Glomerular endothelial cell (primary cell): ENCODE data around the gene FTH1. TPM values are rescaled to one million over a fixed set of nuclear protein-coding genes. Genes with fewer than 3 reads are reported as not detected.

Source experiments
- DNase-seq: peaks from one replicate; pipeline ENCODE4 v3.0.0-alpha.2; 2011; ENCODE audit warnings: low read depth, low spot score; ENCODE audit errors: extremely low read depth
- total RNA-seq: library from RNA; depleted of rRNA; stranded (reverse); fragments of >200 nt; gene quantifications from 2 replicates; pipeline ENCODE4 v1.2.3, GENCODE V29; 2015

The FTH1 gene
- total RNA-seq, 1 donor from 2014 or later = 2,194 TPM

DNA sequence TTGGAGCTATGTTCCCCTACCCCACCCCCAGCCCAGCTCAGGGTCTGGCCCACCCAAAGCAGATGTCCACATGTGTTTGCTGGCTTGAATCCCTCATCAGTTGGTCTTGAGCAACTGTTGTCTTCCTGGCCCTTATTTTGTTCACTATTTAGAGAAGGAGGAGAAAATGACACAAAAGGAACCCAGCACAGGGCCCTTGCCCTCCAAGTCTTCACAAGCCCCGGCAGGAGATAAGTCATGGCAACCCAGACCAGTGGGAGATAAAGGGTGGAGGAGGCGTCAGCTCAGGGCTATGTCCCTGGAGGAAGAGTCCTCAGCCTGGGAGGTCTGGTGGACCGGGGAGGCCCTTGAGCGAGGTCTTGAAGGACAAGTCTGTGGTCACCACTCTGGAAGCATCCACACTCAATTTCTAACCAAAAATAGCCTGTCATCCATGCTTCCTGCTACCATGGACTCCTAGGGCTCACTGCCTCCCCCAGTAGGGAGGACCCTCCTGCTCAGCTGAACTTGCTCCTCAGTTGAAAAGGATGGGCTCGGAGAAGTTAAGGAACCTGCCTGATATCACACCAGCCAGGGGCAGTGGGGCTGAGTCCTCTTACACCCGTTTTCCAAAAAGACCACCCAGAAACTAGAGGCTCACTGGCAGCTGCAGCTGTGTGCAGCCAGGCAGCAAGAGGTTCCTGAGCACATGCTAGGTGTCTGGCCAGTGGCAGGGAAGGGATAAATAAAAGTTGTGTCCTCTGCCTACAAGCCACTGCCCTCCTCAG is 48.3 kb downstream of the FTH1 start:
- no peak for DNase-seq

DNA sequence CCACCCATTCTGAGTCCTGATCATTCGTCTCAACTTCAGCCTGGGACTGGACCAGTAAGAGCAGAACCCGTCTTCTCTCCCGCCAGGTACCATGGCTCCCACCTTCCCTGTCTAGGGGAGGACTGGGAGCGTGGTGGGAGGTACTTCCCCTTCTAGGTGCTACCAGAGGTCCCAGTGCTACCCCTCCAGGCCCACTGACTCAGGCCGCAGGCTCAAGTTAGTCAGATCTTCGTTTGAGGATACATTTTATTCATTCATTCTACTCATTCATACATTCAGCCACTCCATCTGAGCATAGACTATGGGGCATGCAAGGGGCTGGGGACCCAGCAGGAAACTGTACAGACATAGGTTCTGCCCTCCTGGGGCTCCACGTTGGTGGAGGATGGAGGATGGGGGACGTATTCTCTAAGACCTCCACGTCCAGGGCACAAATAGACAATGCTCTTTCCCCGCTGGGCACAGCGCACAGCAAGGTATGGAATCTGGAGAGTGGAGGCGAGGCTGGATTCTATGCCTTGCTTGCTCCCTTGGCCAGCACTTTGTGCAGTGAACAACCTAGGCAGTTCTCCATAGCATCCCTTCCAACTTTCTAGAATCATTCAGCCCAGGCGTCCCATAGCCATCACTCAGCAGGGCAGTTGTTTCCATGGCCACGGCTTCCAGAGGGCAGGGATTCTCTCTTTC is 49.0 kb downstream of the FTH1 start:
- no peak for DNase-seq

DNA sequence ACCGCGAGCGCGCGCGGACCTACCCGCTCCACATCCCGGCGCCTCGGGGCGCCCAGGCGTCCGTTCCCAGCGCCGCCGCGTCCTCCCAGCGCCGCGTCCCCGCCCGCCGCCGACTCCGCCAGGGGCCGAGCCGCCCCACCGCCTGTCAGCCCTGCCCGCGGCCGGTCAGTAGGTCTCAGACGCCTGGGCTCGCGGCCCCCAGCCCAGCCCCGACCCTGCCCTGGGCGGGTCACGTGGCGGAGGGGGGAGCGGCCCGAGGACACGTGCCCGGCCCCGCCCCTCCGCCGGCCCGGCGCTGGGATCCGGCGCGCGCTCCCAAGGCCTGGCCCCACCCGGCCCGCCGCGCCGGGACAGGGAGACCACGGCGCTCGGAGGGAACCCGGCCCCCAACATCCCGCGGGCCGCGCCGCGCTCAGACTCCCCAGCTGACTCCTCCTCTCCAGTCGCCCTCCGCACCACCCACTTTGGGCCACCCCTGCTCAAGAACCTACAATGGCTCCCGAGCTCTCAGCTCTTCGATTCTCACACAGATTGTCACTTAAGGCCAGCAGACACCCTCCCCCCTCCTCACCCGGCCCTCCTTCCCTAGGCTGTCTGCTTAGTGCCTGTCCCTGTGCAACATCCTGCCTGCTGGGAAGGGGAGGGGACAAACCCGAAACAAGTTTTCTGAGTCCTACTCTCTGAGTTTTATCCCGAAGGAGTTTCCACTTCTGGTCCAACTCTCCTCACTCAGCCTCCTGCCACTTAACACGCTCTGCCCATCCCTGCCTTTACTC is 49.9 kb downstream of the FTH1 start, which contains the start of gene RAB3IL1:
TSS of gene RAB3IL1 (minus strand) at position 233 of the 776 bp plus-strand sequence. CDS start at position 34, 199 bp downstream.
- no peak for DNase-seq

DNA sequence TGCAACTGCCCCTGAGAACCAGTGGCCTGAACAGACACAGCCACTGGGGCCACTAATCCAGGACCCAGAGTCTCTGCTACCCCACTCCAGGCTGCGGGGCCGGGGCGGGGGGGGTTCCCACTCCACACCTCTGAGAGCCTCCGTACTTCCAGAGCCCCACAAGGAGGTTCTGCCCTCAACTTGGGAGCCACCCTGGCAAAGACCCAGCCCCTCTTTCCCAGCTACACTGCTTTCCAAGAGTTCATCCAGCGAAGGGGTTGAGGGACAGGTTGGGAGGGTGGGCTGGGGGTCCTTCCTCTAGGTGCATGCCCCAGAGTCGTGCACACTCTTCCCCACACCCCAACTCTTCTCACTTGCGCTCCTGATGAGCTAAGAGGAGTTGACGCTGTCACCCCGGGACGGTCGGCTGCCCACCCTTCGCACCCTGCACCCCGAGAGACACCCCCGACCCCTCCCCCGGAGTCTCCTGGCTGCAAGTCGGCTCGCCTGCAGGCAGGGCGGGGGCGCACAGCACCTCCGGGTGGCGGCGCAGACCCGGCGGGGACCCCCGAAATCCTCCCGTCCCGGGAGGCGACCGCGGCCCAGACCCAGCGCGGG is 50.6 kb downstream of the FTH1 start:
- DNase-seq = no peak

DNA sequence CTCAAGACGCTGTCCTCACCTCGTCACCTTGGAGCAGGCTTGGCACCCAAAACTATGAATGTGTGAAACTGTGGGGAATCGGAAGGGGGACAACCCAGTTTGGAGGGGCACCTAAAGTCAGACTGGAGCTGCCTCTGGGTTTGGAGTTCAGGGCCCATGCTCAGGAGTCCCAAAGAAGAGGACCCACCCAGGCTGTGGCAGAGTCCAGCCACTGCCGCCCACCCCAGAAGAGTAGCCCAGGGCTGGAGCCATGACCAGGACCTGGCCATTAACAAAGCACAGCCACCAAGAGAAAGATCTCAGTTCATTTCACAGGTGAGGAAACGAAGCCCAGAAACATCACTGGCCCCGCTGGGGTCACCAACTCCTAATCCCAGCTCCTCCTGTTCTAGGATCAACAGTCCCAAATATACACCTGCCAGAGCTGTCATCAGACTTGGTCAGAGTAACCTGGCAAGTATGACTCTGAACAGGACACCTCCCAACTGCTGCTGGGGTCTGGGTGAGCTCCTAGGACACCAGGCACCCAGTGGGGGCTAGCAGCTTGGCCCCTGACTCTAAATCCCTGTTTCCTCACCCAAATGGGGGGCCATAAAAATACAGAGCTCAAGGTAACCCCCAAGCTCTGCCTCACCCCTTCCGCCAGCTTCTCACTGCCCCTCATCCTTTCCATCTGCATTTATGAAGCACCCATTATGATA is 52.8 kb downstream of the FTH1 start:
- DNase-seq = no peak

Other genes with a start within 250 kb of the FTH1 start
- gene MYRF, start 215.0 kb downstream of the FTH1 start, total RNA-seq = 6.0 and 10.7 TPM in 2 replicates
- gene TMEM258, start 175.0 kb downstream of the FTH1 start, total RNA-seq = 57.6 and 76.3 TPM in 2 replicates
- gene FEN1, start 174.7 kb downstream of the FTH1 start, total RNA-seq = 13.5 and 20.5 TPM in 2 replicates
- 44.5 and 64.7 TPM in 2 replicates for gene FADS1, start 150.6 kb downstream of the FTH1 start, total RNA-seq
- gene FADS2, start 139.3 kb downstream of the FTH1 start, total RNA-seq = 208 and 219 TPM in 2 replicates
- 239 and 393 TPM in 2 replicates for gene FADS3, start 76.1 kb downstream of the FTH1 start, total RNA-seq
- gene RAB3IL1, start 50.1 kb downstream of the FTH1 start, total RNA-seq = 3.7 and 6.2 TPM in 2 replicates
- gene BEST1, start 17.3 kb downstream of the FTH1 start, total RNA-seq = not detected in 2 replicates
- gene INCENP, start 156.4 kb upstream of the FTH1 start, total RNA-seq = 16.9 and 26.5 TPM in 2 replicates
- gene SCGB1D1, start 222.6 kb upstream of the FTH1 start, total RNA-seq = not detected in 2 replicates
- not detected in 2 replicates for gene SCGB2A1, start 241.0 kb upstream of the FTH1 start, total RNA-seq